Measurements from ENCODE around the gene USP25.

The USP25 gene

DNA sequence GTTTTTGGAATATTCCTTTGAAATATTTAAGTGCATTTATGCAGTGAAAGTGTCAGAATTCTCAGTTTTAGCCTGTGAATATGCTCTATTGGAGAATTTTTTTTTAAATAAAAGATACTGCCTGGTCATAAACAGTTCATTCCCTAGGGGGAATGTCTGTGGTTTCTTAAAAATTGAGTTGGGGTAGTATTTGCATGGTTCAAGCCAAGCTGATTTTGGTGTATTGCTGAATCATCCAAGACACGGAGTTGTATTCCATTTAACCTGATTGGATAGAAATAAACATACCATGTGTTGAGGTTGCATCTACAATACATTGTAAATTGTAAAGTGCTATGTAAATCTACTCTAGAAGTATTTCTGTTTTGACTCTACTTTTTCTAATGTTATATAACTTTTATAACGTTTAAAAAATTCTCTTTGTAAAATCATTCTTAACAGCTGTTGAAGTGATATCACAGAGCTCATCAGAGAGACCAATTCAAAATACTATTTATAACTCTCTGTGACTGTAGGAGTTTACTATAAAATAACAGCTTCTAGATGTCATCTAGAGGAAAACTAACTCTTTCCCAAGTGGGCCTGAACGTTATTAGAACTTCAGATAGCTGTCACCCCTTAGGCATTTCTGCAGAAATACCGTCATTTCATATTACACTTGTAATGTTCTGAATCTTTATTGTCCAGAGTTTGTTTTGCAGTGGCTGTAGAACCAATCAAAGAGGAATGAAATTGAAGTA, 199.1 kb downstream of the USP25 start:
- TF ChIP-seq, protein P1, sequence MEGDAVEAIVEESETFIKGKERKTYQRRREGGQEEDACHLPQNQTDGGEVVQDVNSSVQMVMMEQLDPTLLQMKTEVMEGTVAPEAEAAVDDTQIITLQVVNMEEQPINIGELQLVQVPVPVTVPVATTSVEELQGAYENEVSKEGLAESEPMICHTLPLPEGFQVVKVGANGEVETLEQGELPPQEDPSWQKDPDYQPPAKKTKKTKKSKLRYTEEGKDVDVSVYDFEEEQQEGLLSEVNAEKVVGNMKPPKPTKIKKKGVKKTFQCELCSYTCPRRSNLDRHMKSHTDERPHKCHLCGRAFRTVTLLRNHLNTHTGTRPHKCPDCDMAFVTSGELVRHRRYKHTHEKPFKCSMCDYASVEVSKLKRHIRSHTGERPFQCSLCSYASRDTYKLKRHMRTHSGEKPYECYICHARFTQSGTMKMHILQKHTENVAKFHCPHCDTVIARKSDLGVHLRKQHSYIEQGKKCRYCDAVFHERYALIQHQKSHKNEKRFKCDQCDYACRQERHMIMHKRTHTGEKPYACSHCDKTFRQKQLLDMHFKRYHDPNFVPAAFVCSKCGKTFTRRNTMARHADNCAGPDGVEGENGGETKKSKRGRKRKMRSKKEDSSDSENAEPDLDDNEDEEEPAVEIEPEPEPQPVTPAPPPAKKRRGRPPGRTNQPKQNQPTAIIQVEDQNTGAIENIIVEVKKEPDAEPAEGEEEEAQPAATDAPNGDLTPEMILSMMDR (IDR thresholded peaks at IDR 0.05; ENCODE audit: borderline replicate concordance, insufficient read depth, low read depth, low read length) = no peak
- H3K4me3 ChIP-seq (ENCODE audit: low read depth, low read length) = no peak overlapping the region

DNA sequence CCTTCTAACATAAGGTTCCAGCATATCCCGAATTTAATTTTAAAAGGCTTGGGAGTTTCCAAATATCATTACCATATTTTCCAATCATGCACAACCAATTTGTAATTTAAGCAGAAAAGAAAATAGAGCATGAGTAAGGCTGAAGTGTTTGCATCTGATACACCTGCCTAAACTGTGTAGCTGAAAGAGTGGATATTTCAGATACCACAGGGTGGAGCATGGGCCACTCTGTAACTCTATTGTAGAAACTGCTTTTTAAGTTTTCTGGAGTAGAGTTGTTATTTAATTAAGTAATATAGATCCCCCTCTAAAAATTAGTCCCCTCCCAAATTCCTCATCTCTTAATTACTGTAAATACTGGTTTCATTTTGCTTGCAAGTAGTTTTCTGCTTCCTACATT, 199.8 kb downstream of the USP25 start:
- H3K4me3 ChIP-seq (ENCODE audit: low read depth, low read length) = no peak overlapping the region
- TF ChIP-seq, protein P1 (IDR thresholded peaks at IDR 0.05; ENCODE audit: borderline replicate concordance, insufficient read depth, low read depth, low read length) = no peak

Measured in GM12875 (cell line).